ENCODE measurements around the gene MAST4. TPM values are rescaled to one million over a fixed set of nuclear protein-coding genes. Genes with fewer than 3 reads are reported as not detected.

The MAST4 gene
- total RNA-seq, 2 donors from 2014 or later, result 50.4 to 60.6 TPM

DNA sequence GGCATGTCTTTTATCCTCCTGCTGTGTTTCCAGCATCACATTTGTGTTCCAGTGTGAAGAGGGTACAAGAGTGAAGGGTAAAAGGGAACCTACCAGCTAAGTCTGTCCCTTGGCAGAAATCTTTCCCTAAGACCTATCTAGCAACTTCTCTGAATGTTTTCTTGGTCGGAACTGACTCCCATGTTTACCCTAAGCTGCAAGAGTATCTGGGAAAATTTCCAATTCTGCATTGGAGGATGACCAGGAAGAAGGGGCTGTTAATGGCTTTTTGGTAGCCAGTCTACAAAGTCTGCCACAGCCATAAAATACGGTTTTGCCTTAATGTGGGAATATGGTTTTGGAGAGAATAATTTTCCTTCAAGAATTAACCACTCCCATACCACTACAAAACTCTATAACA, 75.1 kb downstream of the MAST4 start:
- H3K4me1 ChIP-seq, result peaks cover 0 to 5% of the 10 kb centered on the region in 2 donors
- DNase-seq (ENCODE audit: low spot score), result no peak
- no peaks in the 10 kb centered on the region for H3K9me3 ChIP-seq
- no peak overlapping the region for H3K4me3 ChIP-seq
- no peaks in the 10 kb centered on the region for H3K36me3 ChIP-seq
- no peaks in the 10 kb centered on the region for H3K27me3 ChIP-seq
- no peak overlapping the region for H3K27ac ChIP-seq
- no peak for TF ChIP-seq CTCF (IDR thresholded peaks at IDR 0.05)

GRCh38 chr5:66674802-66675201, 78.6 kb downstream of the MAST4 start:
- Histone ChIP-seq H3K4me3 (no peak overlapping the region), H3K4me1 (no peaks in the 10 kb centered on the region), H3K27me3 (no peaks in the 10 kb centered on the region), H3K9me3 (no peaks in the 10 kb centered on the region), H3K27ac (no peak overlapping the region), H3K36me3 (no peaks in the 10 kb centered on the region)
- no peak for TF ChIP-seq CTCF (IDR thresholded peaks at IDR 0.05)
- no peak for DNase-seq (ENCODE audit: low spot score)

DNA sequence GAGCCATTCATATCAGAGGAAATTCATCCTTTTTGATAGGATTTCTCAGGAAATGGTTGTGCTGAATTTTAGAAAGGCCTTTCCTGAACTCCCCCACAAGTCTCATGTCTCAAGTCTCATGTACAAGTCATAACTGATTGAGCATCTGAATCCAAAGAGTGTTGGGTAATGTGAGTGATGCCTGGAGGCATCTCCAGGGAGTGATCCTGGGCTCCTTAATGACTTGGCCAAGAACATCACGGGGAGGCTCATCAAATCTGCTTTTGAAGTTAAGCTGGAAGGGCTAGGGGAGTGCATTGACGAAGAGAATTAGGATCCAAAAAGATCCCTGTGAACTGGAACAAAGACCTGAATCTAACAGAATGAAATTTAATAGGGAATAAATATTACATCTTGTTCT, 79.2 kb downstream of the MAST4 start:
- H3K4me1 ChIP-seq, result peaks cover 0 to under 1% of the 10 kb centered on the region in 2 donors
- H3K27me3 ChIP-seq, result no peaks in the 10 kb centered on the region
- no peak overlapping the region for H3K4me3 ChIP-seq
- no peaks in the 10 kb centered on the region for H3K9me3 ChIP-seq
- no peak for TF ChIP-seq CTCF (IDR thresholded peaks at IDR 0.05)
- H3K27ac ChIP-seq, result no peak overlapping the region
- no peaks in the 10 kb centered on the region for H3K36me3 ChIP-seq
- no peak for DNase-seq (ENCODE audit: low spot score)

- no peak for DNase-seq (ENCODE audit: low spot score)
- Histone ChIP-seq H3K36me3 (no peaks in the 10 kb centered on the region), H3K27me3 (no peaks in the 10 kb centered on the region), H3K4me3 (no peak overlapping the region), H3K27ac (no peak overlapping the region), H3K4me1 (peaks cover 0 to 19% of the 10 kb centered on the region in 2 donors), H3K9me3 (no peaks in the 10 kb centered on the region)
- no peak for TF ChIP-seq CTCF (IDR thresholded peaks at IDR 0.05)
Observed at GRCh38 chr5:66680221-66680620, 84.0 kb downstream of the MAST4 start.

- Histone ChIP-seq H3K27ac (no peak overlapping the region), H3K4me1 (peaks cover 0 to 19% of the 10 kb centered on the region in 2 donors), H3K4me3 (no peak overlapping the region), H3K9me3 (no peaks in the 10 kb centered on the region), H3K27me3 (no peaks in the 10 kb centered on the region), H3K36me3 (no peaks in the 10 kb centered on the region)
- TF ChIP-seq CTCF (IDR thresholded peaks at IDR 0.05), result peak in 1 of 2 donors; percentile 22
- DNase-seq (ENCODE audit: low spot score), result no peak
Observed at GRCh38 chr5:66680804-66681203, 84.6 kb downstream of the MAST4 start.

GRCh38 chr5:66684663-66685062, 88.5 kb downstream of the MAST4 start:
- Histone ChIP-seq H3K4me3 (no peak overlapping the region), H3K9me3 (no peaks in the 10 kb centered on the region), H3K4me1 (peaks cover 0 to 19% of the 10 kb centered on the region in 2 donors), H3K27me3 (no peaks in the 10 kb centered on the region), H3K27ac (no peak overlapping the region), H3K36me3 (no peaks in the 10 kb centered on the region)
- DNase-seq (ENCODE audit: low spot score), result no peak
- no peak for TF ChIP-seq CTCF (IDR thresholded peaks at IDR 0.05)
